ENCODE data around the gene PEAK1. TPM values are rescaled to one million over a fixed set of nuclear protein-coding genes. Genes with fewer than 3 reads are reported as not detected.
A peak's percentile ranks its signal among the peaks of the same experiment; 100 is the strongest.
"Not testable (repeated sequence)": the region's sequence is repeated elsewhere in the genome, so short reads cannot be mapped to it uniquely, and the experiment has no call there.

The PEAK1 gene
- total RNA-seq, 1 experiment from 2014 or later = 21.2 TPM

DNA sequence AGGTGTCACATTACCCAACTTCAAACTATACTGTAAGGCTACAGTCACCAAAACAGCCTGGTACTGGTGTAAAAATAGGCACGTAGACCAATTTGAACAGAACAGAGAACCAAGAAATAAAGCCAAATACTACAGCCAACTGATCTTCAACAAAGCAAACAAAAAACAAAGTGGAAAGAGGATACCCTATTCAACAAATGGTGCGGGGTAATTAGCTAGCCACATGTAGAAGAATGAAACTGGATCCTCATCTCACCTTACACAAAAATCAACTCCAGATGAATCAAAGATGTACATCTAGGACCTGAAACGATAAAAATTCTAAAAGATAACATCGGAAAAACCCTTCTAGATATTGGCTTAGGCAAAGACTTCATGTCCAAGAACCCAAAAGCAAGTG is 13.1 kb downstream of the PEAK1 start:
- no peaks in the 10 kb centered on the region; the same call in 1 of the 2 replicates for H3K4me1 ChIP-seq (ENCODE audit: insufficient read depth, low read length)
- no peak overlapping the region for H4K91ac ChIP-seq (ENCODE audit: insufficient read length, low read depth, low read length)
- WGBS (ENCODE audit: extremely low coverage, insufficient read length, low lambda C conversion rate) = no CpG with 5 or more reads among the region's 4 CpGs
- TF ChIP-seq, protein P1, sequence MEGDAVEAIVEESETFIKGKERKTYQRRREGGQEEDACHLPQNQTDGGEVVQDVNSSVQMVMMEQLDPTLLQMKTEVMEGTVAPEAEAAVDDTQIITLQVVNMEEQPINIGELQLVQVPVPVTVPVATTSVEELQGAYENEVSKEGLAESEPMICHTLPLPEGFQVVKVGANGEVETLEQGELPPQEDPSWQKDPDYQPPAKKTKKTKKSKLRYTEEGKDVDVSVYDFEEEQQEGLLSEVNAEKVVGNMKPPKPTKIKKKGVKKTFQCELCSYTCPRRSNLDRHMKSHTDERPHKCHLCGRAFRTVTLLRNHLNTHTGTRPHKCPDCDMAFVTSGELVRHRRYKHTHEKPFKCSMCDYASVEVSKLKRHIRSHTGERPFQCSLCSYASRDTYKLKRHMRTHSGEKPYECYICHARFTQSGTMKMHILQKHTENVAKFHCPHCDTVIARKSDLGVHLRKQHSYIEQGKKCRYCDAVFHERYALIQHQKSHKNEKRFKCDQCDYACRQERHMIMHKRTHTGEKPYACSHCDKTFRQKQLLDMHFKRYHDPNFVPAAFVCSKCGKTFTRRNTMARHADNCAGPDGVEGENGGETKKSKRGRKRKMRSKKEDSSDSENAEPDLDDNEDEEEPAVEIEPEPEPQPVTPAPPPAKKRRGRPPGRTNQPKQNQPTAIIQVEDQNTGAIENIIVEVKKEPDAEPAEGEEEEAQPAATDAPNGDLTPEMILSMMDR (conservative IDR thresholded peaks at IDR 0.05) = no peak
- H3K27ac ChIP-seq (ENCODE audit: insufficient read length, low read depth, low read length) = no peak overlapping the region
- no peak overlapping the region for H4K5ac ChIP-seq (ENCODE audit: insufficient read length, low read depth, low read length)
- no peak overlapping the region for H2BK5ac ChIP-seq (ENCODE audit: insufficient read length, low read length)
- H3K4me2 ChIP-seq (ENCODE audit: insufficient read depth, insufficient read length, low read length) = no peak overlapping the region
- H3K9me3 Mint-ChIP-seq = peaks cover 10% of the 10 kb centered on the region in 2 experiments
- no peak overlapping the region for H3K23ac ChIP-seq (ENCODE audit: insufficient read length, low read depth, low read length)
- H3K4ac ChIP-seq (ENCODE audit: low read depth, low read length) = no peak overlapping the region
- H3K27ac Mint-ChIP-seq = peak overlapping the region in 1 of 3 experiments; percentile 38; a peak in 1 of 7 replicates
- no peaks in the 10 kb centered on the region for H4K20me1 ChIP-seq (ENCODE audit: control insufficient read depth, insufficient read depth, insufficient read length)
- no peak overlapping the region for H3K14ac ChIP-seq (ENCODE audit: insufficient read depth, low read length)
- no peak overlapping the region for H3T11ph ChIP-seq (ENCODE audit: low read length)
- H3K9ac ChIP-seq (ENCODE audit: extremely low read depth, insufficient read length, low read length) = no peak overlapping the region
- H2BK20ac ChIP-seq (ENCODE audit: low read depth, low read length, poor library complexity, severe bottlenecking) = no peak overlapping the region
- H3K79me1 ChIP-seq (ENCODE audit: insufficient read depth, low read depth, low read length, poor library complexity, severe bottlenecking) = no peaks in the 10 kb centered on the region
- H3K27me3 Mint-ChIP-seq (ENCODE audit: low read depth) = no peaks in the 10 kb centered on the region
- H4K8ac ChIP-seq (replicated peaks; ENCODE audit: insufficient read length, low read depth, low read length) = no peak overlapping the region
- no peaks in the 10 kb centered on the region for H3K27me3 ChIP-seq (ENCODE audit: insufficient read depth, low read length)
- DNase-seq = no peak
- H2BK15ac ChIP-seq (ENCODE audit: low read depth, low read length) = no peak overlapping the region
- H3K9me3 ChIP-seq (ENCODE audit: control insufficient read depth, low read depth, low read length) = no peaks in the 10 kb centered on the region
- H2BK120ac ChIP-seq (ENCODE audit: low read depth, low read length, poor library complexity, severe bottlenecking) = no peak overlapping the region
- peaks cover 7 to 14% (median 12%) of the 10 kb centered on the region in 3 experiments; a peak in 6 of 7 replicates for H3K36me3 Mint-ChIP-seq (ENCODE audit: insufficient read depth in 1 of 3, low read depth in 3 of 3)
- H3K18ac ChIP-seq (ENCODE audit: insufficient read length, low read depth, low read length) = no peak overlapping the region
- no peaks in the 10 kb centered on the region for H3K23me2 ChIP-seq (ENCODE audit: insufficient read length, low read depth, low read length, poor library complexity, severe bottlenecking)
- no peak overlapping the region for H3K56ac ChIP-seq (ENCODE audit: insufficient read length, low read depth, low read length)
- H2AK5ac ChIP-seq (ENCODE audit: insufficient read length, low read length) = no peak overlapping the region
- H3K4me3 Mint-ChIP-seq = no peak overlapping the region
- H2BK12ac ChIP-seq (ENCODE audit: insufficient read length, low read depth, low read length) = no peak overlapping the region
- H3K79me2 ChIP-seq (ENCODE audit: insufficient read depth, low read length) = peaks cover 3% of the 10 kb centered on the region; the same call in 1 of the 2 replicates
- H3K4me1 Mint-ChIP-seq = peaks cover 22 to 36% of the 10 kb centered on the region in 2 experiments
- H2AFZ ChIP-seq (ENCODE audit: low read length) = no peak overlapping the region

- H3K79me2 ChIP-seq (ENCODE audit: insufficient read depth, low read length); H2AFZ ChIP-seq (ENCODE audit: low read length); H3K27me3 Mint-ChIP-seq (ENCODE audit: low read depth); H3K27ac ChIP-seq (ENCODE audit: insufficient read length, low read depth, low read length); H4K5ac ChIP-seq (ENCODE audit: insufficient read length, low read depth, low read length); H3K27me3 ChIP-seq (ENCODE audit: insufficient read depth, low read length); H3K14ac ChIP-seq (ENCODE audit: insufficient read depth, low read length); H3K4ac ChIP-seq (ENCODE audit: low read depth, low read length); H3K4me3 Mint-ChIP-seq; H2BK120ac ChIP-seq (ENCODE audit: low read depth, low read length, poor library complexity, severe bottlenecking); H3K9me3 ChIP-seq (ENCODE audit: control insufficient read depth, low read depth, low read length); H2BK5ac ChIP-seq (ENCODE audit: insufficient read length, low read length); H2BK12ac ChIP-seq (ENCODE audit: insufficient read length, low read depth, low read length); H4K91ac ChIP-seq (ENCODE audit: insufficient read length, low read depth, low read length); H3K4me2 ChIP-seq (ENCODE audit: insufficient read depth, insufficient read length, low read length); H2BK20ac ChIP-seq (ENCODE audit: low read depth, low read length, poor library complexity, severe bottlenecking); H3K4me1 ChIP-seq (ENCODE audit: insufficient read depth, low read length); H4K20me1 ChIP-seq (ENCODE audit: control insufficient read depth, insufficient read depth, insufficient read length); H2AK5ac ChIP-seq (ENCODE audit: insufficient read length, low read length); H3T11ph ChIP-seq (ENCODE audit: low read length); H3K18ac ChIP-seq (ENCODE audit: insufficient read length, low read depth, low read length); H3K56ac ChIP-seq (ENCODE audit: insufficient read length, low read depth, low read length); H3K23ac ChIP-seq (ENCODE audit: insufficient read length, low read depth, low read length); DNase-seq; H2BK15ac ChIP-seq (ENCODE audit: low read depth, low read length); H3K79me1 ChIP-seq (ENCODE audit: insufficient read depth, low read depth, low read length, poor library complexity, severe bottlenecking); H3K23me2 ChIP-seq (ENCODE audit: insufficient read length, low read depth, low read length, poor library complexity, severe bottlenecking); H4K8ac ChIP-seq (replicated peaks; ENCODE audit: insufficient read length, low read depth, low read length); H3K9ac ChIP-seq (ENCODE audit: extremely low read depth, insufficient read length, low read length): not testable (repeated sequence)
- H3K4me1 Mint-ChIP-seq = peaks cover 22 to 36% of the 10 kb centered on the region in 2 experiments
- peaks cover 7 to 15% (median 12%) of the 10 kb centered on the region in 3 experiments; a peak in 6 of 7 replicates for H3K36me3 Mint-ChIP-seq (ENCODE audit: insufficient read depth in 1 of 3, low read depth in 3 of 3)
- WGBS (ENCODE audit: extremely low coverage, insufficient read length, low lambda C conversion rate) = no CpG with 5 or more reads among the region's 1 CpG
- H3K9me3 Mint-ChIP-seq = peaks cover 10% of the 10 kb centered on the region in 2 experiments
- peak overlapping the region in 1 of 3 experiments; percentile 92; a peak in 2 of 7 replicates for H3K27ac Mint-ChIP-seq
Observed at GRCh38 chr15:77406173-77406759, 13.6 kb downstream of the PEAK1 start.

All from H9 (cell line).